GM21390 (cell line): ENCODE data around the gene ITGA6.

Source experiments
- ATAC-seq: cut with Tn5 transposase; IDR thresholded peaks from one replicate; pipeline ENCODE4 v1.9.1; 2021; ENCODE audit not compliant: unreplicated experiment

The ITGA6 gene

DNA sequence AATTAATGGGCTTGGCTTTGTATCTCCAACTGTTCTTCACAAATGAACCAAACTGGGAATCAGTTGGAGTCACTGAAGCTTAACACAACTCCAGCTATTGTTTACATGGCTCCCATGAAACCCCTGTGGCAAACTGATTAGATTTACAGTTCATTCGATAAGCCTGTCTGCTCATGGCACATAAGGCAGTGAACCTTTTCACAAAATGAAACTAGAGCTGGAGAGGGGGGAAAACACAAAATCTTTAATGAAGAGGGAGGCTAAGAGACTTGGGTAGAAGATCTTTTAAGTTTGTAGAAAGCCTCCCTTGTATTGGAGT, 11.6 kb upstream of the ITGA6 start:
- ATAC-seq, result no peak

DNA sequence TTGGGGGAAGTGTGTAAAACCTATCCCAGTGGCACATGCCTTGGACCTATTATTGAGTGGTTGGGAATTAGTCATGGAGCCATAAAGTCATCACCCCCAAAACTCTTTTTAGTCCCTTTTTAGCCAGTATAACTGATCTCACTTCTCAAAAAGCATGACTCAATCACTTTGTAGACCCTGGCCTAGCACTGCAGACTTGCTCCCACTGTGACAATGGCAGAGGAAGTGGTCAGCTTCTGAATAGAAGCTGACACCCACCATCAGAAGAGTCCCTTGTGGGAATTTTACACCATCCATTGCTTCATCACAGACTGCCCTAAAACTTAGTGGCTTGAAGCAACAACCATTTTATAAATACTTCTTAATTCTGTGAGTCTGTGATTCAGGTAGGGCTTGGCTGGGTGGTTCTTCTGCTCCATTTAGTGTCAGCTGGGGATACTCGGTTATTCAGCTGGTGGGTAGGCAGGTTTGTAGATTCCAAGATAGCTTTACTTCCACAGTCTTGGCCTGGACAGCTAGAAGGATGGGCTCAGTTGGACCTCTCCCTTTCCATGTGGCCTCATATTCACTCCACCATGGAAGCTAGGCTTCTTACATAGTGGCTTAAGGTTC, 10.8 kb upstream of the ITGA6 start:
- no peak for ATAC-seq

DNA sequence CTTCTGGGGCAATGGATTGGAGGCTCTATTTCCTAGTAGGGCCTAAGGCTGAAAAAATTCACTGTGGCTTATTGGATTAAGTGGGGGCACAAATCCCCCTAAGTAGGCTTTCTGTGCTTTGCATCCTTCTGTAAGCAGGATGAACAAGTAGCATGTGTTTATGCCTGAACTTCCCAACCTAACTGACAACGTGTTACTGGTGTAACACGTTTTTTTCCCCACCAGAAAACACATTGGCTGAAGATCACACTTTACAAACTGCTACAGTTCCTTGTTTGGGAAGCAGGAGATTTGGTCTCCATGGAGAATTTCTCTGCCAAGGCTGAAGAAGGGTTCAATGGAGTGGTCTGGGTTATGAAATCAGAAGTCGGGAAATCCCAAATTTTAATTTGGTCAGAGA, 7.2 kb upstream of the ITGA6 start:
- no peak for ATAC-seq

DNA sequence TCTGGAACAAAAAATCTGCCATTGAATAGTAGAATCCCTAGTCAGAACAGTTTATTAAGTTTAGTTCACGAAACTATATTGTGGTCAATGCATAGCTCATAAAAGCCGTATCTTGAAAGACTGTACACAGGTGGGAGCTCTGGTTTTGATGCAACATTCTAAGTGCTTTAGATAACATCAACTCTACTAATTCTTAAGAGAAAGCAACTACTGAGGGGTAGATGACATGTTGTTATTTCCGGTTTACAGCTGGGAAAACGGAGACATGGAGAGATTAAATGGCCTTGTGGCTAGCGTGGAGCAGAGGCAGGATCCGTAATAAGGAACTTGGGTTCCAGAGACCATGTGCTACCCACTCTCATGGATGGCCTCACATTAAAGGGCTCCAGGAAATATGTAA, 4.2 kb upstream of the ITGA6 start:
- ATAC-seq, result no peak

DNA sequence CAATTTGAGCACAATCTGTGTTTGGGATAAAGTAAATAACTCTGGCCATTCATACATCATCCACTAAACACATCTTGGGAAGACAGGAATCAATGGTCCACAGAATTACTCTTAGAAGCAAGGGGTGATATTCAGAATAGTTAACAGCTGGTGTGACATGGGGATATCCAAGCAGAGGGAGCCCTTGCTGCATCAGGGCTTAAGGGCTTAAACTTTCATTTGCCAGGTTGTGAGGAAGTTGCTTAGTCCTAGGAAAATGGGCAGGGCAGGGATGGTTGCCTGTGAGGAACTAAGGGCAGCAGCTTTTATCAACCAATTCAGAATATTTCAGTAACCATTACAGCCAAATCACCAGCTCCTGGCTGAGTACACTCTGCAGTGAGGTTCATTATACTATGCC, 2.0 kb upstream of the ITGA6 start:
- ATAC-seq, result no peak

DNA sequence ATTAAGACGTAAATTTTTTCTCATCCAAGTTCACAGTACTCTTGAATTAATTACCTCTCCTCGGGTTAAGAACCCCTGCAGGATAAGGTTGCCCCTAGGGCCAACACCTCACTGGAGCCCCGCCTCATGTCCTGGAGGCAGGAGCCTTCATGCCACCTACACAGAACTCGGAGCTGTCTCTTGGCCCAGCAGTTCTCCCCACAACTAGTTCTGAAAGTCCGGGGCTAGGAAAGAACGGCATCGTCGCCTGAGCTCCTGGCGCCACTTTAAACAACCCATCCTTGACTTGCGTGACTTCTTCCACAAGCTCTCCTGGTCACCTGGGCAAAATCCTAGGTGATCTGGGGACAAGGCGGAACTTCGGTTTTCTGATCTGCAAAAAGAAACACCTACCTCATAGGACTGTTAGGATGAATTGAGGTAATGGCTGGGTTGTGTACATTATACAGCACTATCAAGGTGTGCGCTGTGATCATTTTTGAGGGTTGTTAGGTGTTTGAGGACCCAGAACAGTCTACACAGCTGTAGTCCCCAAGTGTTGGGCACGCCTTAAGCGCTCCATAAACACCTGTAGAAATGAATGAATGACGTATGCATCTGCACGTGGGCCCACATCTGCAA, 641 bp upstream of the ITGA6 start:
- no peak for ATAC-seq

DNA sequence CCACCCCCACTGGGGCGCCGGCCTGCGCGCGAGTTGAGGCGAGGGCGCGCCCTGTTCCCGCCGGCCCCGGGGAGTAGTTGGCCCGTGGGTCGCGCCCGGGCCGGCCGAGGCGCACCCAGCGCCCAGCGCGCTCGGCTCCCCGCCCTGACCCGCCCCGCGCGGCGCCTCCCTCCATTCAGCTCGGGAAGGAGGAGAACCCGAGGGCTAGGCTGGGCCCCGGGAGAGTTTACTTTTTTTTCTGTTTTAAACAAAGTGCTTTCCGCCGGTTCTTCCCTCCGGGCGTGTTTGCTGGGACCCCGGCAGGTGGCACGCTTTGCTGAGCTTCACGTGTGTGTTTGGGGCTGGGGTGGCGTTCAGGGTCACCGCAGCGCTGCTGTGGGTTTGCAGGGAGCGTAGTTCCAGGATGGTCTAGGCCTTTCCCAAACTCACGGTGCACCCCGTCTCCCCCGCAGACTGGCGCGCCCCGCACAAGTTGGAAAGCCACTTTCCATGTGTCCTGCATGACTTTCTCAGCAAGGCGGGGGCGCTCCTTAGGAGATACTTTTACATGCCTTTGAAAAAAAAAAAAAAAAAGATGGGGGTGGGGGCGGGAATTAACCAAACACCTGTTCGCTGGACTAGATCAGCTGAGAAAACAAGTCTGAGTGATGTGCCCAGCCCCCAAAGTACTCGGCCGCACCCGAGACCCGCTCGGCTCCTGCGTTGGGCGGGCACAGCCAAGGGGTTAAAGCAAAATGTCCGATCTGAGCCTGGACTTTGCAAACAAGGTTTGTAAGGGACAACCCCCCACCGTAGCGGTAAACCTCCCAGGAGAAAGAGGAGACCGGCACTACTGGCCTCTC, 825 bp downstream of the ITGA6 start:
- ATAC-seq, result peak; percentile 23

DNA sequence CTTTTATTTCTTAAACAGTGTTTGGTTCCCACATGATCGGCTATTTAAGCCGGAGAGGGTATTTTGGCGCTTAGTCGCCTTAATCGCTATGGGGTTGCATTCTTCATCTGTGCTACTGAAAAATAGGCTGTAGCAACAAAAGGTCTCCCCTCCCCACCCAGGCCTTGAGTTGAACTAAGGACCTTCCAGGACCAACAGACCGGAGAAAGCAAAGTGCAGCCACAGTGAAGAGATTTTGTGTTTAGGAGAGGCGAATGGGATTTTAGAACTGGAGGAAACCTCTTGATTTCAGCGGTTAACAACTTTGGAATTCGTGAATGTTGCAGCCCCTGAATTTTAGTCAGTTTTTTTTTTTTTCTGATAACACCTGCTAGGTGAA, 1.4 kb downstream of the ITGA6 start:
- ATAC-seq, result no peak

DNA sequence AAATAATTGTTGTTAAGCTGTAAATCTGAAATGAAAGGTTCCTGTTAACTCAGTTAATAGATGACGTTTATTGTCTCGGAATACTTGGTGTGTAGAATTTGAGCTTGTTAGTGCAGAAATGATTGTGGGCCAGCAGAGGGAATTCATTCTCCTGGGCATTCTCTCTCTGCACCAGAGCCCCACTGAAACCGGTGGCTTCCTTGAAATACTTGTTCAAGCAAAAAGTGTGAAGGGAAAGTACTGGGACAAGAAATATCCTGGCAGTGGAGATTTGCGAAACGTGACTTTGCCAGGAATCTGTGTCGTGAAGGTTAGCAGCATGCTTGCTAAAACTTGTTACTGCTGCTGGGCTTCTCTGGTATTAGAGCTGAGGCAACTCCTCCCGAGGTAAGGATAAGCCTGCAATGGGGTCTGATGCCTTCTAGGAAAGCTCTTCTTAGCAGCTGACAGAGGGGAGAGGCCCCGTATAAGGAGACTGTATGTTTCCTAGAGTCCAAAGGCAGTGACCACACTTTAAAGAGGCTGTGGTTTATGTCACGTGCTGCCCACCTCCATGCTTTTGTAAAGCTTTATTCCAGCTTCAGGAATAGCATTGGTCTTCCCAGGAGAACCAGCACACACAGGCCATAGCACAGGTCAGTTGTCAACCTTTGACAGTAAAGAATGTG, 2.0 kb downstream of the ITGA6 start:
- no peak for ATAC-seq

DNA sequence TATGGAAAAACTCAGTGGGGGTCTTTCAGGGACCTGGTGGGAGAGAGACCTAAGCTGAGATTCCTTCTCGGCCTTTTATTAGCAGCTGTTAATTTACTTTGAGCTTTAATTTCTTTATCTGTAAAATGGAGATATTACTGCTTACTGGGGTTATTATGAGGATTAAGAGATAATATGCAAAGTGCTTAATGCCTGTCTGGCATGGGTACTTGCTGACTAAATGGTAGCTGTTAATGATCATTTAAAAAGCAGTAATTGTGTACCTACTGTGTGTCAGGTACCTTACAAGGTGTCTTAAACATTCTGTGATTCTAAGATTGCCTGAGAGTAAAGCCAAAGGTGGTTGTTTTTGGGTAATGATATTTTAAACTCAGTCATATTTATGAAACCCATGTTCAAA, 2.6 kb downstream of the ITGA6 start:
- no peak for ATAC-seq

DNA sequence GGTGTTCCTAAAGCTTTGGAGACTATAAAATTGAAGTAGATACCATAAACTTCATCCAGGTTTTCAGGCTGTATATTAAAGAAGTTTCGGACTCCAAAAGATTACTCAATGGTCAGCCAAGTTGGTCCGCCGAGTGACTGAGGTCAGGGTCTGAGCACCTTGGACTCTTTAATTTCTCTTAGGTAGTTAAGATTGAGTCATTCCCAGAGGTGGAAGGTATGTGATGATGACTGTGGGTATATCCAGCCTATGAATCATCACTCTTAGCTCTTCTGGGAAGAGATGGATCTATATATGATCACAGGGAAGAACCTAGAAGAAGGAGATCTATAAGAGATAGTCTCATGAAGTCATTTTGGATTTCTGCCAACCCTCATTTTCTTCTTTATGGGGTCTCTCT, 3.3 kb downstream of the ITGA6 start:
- ATAC-seq, result no peak

DNA sequence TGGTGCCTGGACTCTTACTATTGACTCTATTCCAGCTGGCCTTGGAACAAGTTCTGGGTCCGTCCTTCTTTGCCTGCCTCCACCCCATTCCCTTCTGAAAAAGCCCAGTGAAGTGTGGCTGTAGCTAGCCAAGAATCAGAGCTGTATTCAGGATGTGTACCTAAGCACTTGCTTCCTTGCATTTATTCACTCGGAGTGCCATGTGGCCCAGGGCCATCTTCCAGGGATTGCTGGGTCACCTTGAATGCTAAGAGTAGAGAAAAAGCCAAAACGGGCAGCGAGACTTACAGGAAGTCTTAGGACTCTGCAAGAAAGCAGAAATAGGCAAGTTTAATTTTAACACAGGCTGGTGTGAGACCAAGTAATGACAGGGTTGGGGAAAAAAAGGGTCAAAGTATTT, 4.1 kb downstream of the ITGA6 start:
- no peak for ATAC-seq

DNA sequence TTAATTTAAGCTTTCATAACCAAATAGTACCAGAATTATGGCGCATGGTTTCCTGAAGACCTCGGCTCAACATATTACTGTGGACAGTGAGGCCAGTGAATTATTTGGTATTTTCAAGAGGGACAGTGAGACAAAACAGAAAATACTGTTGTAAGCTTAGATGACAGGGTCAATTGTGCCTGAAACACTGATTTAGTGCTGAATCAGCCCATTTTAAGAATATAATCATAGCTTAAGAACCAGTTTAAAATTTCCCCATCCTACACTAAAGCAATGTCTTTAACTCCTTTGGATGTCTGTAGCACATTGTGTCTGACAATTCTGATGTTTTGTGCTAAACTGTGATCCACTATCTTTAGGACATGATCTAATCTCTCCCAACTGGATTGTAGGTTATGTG, 4.6 kb downstream of the ITGA6 start:
- ATAC-seq, result no peak

DNA sequence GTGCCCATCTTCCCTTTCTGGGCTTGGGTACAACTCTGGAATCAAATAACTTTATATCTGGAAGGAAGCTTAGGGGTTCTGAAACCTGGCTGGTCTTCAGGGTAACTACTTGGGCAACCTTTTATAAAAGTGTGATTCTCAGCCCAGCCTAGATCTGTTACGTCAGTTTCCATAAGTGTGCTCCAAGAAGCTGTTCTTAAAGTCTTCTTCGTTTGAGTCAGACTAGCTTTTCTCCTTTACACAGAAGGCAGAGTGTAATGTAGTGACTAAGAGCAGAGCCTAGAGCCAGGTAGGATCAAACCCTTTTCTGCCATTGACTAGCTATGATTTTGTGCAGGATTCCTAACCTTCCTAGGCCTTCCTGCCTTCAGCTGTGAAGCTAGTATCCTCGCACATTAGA, 5.8 kb downstream of the ITGA6 start:
- no peak for ATAC-seq

DNA sequence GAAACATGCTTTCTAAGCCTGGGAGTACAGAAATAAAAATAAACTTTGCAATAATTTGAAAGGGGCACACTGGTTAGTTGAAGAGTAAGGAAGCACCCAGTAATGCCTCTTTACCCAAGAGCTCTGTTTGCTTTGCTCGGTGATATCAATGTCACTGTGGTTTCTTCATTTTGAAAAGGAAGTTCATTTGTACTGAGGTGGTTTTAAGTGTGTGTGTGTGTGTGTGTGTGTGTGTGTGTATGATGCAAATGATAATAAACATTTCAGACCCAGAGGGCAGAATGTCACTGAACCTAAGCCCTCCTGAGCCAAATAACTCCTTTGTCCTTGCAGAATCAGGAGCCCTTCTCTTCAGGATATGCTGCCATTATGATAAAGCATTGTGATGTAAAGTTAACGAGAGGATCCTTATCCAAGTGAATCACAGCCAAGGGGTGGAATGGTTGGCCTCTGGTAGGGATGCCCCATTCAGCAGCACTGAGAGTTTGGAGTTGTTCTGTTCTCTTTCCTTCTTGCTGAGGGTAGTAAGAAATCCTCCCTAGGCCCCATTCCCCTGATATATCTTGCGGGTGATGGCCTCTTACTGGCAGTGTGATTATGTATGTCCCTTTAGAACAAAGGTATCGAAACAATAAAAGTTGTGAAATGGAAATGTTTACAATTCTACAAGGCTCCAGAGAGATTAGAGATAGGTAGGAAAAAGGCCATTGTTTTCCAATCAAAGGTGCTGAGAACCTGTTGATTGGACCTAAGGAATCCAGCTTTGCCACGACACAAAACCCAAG, 7.6 kb downstream of the ITGA6 start:
- no peak for ATAC-seq

DNA sequence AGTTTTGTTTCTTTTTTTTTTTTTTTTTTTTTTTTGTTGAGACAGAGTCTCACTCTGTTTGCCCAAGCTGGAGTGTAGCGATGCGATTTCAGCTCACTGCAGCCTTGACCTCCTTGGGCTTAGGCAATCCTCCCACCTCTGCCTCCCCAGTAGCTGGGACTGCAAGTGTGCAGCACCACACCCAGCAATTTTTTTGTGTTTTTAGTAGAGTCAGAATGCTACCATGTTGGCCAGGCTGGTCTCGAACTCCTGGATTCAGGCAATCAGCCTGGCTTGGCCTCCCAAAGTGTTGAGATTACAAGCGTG, 8.2 kb downstream of the ITGA6 start:
- ATAC-seq, result no peak

DNA sequence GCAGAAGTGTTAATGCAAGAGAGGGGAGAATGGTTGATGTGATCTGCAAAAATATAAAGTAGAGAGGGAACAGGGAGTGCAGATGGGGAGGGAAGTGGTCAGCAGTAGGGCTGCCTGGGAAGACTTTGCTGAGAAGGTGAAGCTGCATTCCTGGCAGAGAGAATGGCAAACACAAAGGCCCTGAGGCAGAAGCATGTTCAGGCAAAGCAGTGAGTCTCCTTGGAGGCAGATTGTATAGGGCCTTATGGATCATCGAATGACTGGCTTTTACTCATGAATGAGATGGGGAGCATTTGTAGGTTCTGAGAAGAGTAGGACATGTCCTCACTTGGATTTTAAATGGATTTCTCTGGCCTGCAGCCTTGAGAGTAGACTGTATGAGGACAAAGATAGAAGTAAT, 9.5 kb downstream of the ITGA6 start:
- no peak for ATAC-seq

DNA sequence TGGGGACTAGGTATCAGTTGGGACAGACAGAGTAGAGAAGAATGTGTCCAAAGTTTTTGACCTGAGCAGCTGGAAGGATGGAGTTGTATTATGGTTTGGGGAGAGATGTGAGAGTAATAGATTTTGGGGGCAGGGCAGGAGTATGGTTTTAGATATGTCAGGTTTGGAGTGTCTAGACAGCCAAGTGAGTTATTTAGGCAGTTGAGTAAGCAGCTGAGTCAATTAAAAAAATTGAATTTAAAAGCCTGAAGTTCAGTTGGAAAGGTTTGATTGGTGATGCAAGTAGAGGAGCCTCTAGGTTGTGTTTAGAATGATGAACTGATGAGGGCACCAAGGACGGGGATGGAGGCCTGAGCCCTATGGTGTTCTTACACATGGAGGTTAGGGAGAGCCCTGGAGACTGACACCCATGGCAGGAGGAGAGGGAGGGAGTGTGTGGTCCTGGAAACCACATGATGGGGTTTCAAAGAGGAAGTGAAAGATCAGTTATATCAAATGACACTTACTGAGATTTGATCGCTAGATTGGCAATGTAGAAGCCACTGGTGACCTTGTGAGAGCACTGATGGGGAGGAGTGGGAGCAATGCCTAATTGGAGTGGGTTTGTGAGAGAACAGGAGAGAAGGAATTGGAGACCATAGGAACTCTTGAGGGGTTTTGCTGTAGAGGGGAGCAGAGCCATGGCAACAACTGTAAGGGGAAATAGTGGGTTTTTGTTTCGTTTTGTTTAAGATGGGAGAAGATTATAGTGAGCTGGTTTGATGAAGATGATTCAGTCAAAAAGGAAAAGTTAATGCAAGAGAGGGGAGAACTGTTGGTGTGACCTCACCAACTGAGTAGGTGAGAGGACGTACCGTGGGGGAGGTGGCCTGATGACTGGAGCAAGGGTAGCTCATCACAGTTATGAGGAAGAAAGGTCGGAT, 10.3 kb downstream of the ITGA6 start:
- ATAC-seq, result peak; percentile 69

DNA sequence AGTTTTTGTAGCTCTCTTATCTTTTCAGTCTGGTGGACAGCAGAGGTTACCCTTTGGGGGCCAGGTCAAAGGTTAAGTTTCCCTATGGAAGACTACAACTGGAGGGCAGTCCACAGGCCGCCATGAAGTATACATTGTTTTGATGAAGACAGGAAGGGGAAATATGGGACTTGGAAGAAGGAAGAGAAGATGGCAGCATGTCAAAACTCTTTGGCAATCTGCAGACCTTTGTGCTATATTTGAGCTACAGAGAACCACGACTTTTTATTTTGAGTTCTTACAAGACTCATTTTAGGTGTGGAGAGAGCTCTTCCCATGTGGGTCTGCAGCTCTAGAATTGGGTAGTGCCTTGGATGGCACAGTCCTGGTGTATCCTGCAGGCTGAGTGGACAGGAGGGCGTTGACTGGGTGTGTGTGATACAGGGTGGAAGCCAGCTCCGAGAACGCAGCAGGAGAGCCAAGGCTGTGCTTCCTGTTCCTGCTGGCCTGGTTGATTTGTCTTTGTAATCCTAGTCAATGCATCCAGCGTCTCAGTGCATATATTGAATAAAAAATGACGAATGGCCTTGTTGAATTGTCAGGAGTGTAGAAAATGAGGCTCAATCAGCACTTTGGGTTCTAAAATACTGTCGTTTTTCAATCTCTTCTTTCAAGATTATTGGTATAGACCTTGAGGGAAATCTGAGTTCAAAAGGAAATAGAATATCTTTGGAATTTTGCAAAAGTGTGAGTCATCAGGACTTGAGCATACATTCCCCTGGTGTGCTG, 11.5 kb downstream of the ITGA6 start:
- ATAC-seq, result no peak

DNA sequence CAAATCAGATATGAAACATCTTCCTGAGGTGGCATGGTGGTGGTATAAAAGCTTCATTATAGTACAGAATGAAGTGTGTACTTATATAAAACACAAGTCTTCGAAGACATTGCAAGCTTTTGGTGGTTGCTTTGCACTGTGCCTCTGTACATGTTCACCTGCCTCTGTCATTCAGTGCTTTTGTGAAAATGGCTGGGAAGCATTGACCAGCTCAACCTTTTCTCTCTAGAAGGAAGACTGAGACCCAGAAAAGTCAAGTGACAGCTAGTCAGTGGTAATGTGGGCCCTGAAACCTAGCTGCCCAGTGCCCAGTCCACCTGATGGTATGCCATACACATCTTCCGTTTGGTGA, 12.1 kb downstream of the ITGA6 start:
- ATAC-seq, result no peak
